ENCODE data around the gene AP2A1.

Gene AP2A1

GRCh38 chr19:49820125-49820524 is 53.3 kb downstream of the AP2A1 start:
- Histone ChIP-seq H3K9ac (ENCODE audit: low read depth, low read length) (no peak overlapping the region), H3K9me3 (ENCODE audit: control insufficient read depth, insufficient read depth, low read length) (no peaks in the 10 kb centered on the region), H3K4me3 (ENCODE audit: low read depth, low read length) (no peak overlapping the region), H3K36me3 (ENCODE audit: control insufficient read depth, insufficient read depth, low read length) (peaks cover 12% of the 10 kb centered on the region), H3K4me1 (ENCODE audit: control insufficient read depth, insufficient read depth, low read length) (no peaks in the 10 kb centered on the region), H3K27me3 (ENCODE audit: control insufficient read depth, insufficient read depth, low read length) (no peaks in the 10 kb centered on the region)

GRCh38 chr19:49823472-49823871 is 56.7 kb downstream of the AP2A1 start:
- no peaks in the 10 kb centered on the region for H3K4me1 ChIP-seq (ENCODE audit: control insufficient read depth, insufficient read depth, low read length)
- no peak overlapping the region for H3K4me3 ChIP-seq (ENCODE audit: low read depth, low read length)
- peaks cover 18% of the 10 kb centered on the region for H3K36me3 ChIP-seq (ENCODE audit: control insufficient read depth, insufficient read depth, low read length)
- H3K9ac ChIP-seq (ENCODE audit: low read depth, low read length) = no peak overlapping the region
- no peaks in the 10 kb centered on the region for H3K27me3 ChIP-seq (ENCODE audit: control insufficient read depth, insufficient read depth, low read length)
- H3K9me3 ChIP-seq (ENCODE audit: control insufficient read depth, insufficient read depth, low read length) = no peaks in the 10 kb centered on the region

- no peaks in the 10 kb centered on the region for H3K27me3 ChIP-seq (ENCODE audit: control insufficient read depth, insufficient read depth, low read length)
- H3K4me3 ChIP-seq (ENCODE audit: low read depth, low read length) = no peak overlapping the region
- peaks cover 22% of the 10 kb centered on the region for H3K36me3 ChIP-seq (ENCODE audit: control insufficient read depth, insufficient read depth, low read length)
- no peak overlapping the region for H3K9ac ChIP-seq (ENCODE audit: low read depth, low read length)
- no peaks in the 10 kb centered on the region for H3K9me3 ChIP-seq (ENCODE audit: control insufficient read depth, insufficient read depth, low read length)
- H3K4me1 ChIP-seq (ENCODE audit: control insufficient read depth, insufficient read depth, low read length) = no peaks in the 10 kb centered on the region
Measured at GRCh38 chr19:49824662-49825061, 57.9 kb downstream of the AP2A1 start.

GRCh38 chr19:49827034-49827433 is 60.2 kb downstream of the AP2A1 start:
- Histone ChIP-seq H3K4me3 (ENCODE audit: low read depth, low read length) (no peak overlapping the region), H3K9ac (ENCODE audit: low read depth, low read length) (no peak overlapping the region), H3K4me1 (ENCODE audit: control insufficient read depth, insufficient read depth, low read length) (no peaks in the 10 kb centered on the region), H3K9me3 (ENCODE audit: control insufficient read depth, insufficient read depth, low read length) (no peaks in the 10 kb centered on the region), H3K36me3 (ENCODE audit: control insufficient read depth, insufficient read depth, low read length) (peaks cover 35% of the 10 kb centered on the region), H3K27me3 (ENCODE audit: control insufficient read depth, insufficient read depth, low read length) (no peaks in the 10 kb centered on the region)

- H3K36me3 ChIP-seq (ENCODE audit: control insufficient read depth, insufficient read depth, low read length) = peaks cover 40% of the 10 kb centered on the region
- no peak overlapping the region for H3K9ac ChIP-seq (ENCODE audit: low read depth, low read length)
- no peaks in the 10 kb centered on the region for H3K9me3 ChIP-seq (ENCODE audit: control insufficient read depth, insufficient read depth, low read length)
- H3K4me3 ChIP-seq (ENCODE audit: low read depth, low read length) = no peak overlapping the region
- no peaks in the 10 kb centered on the region for H3K27me3 ChIP-seq (ENCODE audit: control insufficient read depth, insufficient read depth, low read length)
- no peaks in the 10 kb centered on the region for H3K4me1 ChIP-seq (ENCODE audit: control insufficient read depth, insufficient read depth, low read length)
Measured at GRCh38 chr19:49829200-49829599, 62.4 kb downstream of the AP2A1 start.

GRCh38 chr19:49829721-49830120 is 62.9 kb downstream of the AP2A1 start:
- Histone ChIP-seq H3K4me1 (ENCODE audit: control insufficient read depth, insufficient read depth, low read length) (no peaks in the 10 kb centered on the region), H3K27me3 (ENCODE audit: control insufficient read depth, insufficient read depth, low read length) (no peaks in the 10 kb centered on the region), H3K36me3 (ENCODE audit: control insufficient read depth, insufficient read depth, low read length) (peaks cover 42% of the 10 kb centered on the region), H3K9me3 (ENCODE audit: control insufficient read depth, insufficient read depth, low read length) (no peaks in the 10 kb centered on the region), H3K9ac (ENCODE audit: low read depth, low read length) (no peak overlapping the region), H3K4me3 (ENCODE audit: low read depth, low read length) (no peak overlapping the region)

- no peak overlapping the region for H3K4me3 ChIP-seq (ENCODE audit: low read depth, low read length)
- no peaks in the 10 kb centered on the region for H3K9me3 ChIP-seq (ENCODE audit: control insufficient read depth, insufficient read depth, low read length)
- H3K4me1 ChIP-seq (ENCODE audit: control insufficient read depth, insufficient read depth, low read length) = no peaks in the 10 kb centered on the region
- H3K36me3 ChIP-seq (ENCODE audit: control insufficient read depth, insufficient read depth, low read length) = peaks cover 48% of the 10 kb centered on the region
- H3K27me3 ChIP-seq (ENCODE audit: control insufficient read depth, insufficient read depth, low read length) = no peaks in the 10 kb centered on the region
- H3K9ac ChIP-seq (ENCODE audit: low read depth, low read length) = no peak overlapping the region
Measured at GRCh38 chr19:49830766-49831165, 64.0 kb downstream of the AP2A1 start.

- Histone ChIP-seq H3K4me3 (ENCODE audit: low read depth, low read length) (no peak overlapping the region), H3K9me3 (ENCODE audit: control insufficient read depth, insufficient read depth, low read length) (no peaks in the 10 kb centered on the region), H3K9ac (ENCODE audit: low read depth, low read length) (no peak overlapping the region), H3K27me3 (ENCODE audit: control insufficient read depth, insufficient read depth, low read length) (no peaks in the 10 kb centered on the region), H3K36me3 (ENCODE audit: control insufficient read depth, insufficient read depth, low read length) (peaks cover 51% of the 10 kb centered on the region), H3K4me1 (ENCODE audit: control insufficient read depth, insufficient read depth, low read length) (no peaks in the 10 kb centered on the region)
Measured at GRCh38 chr19:49831592-49831991, 64.8 kb downstream of the AP2A1 start.

- Histone ChIP-seq H3K27me3 (ENCODE audit: control insufficient read depth, insufficient read depth, low read length) (no peaks in the 10 kb centered on the region), H3K4me1 (ENCODE audit: control insufficient read depth, insufficient read depth, low read length) (no peaks in the 10 kb centered on the region), H3K36me3 (ENCODE audit: control insufficient read depth, insufficient read depth, low read length) (peaks cover 58% of the 10 kb centered on the region), H3K9ac (ENCODE audit: low read depth, low read length) (no peak overlapping the region), H3K4me3 (ENCODE audit: low read depth, low read length) (no peak overlapping the region), H3K9me3 (ENCODE audit: control insufficient read depth, insufficient read depth, low read length) (no peaks in the 10 kb centered on the region)
Measured at GRCh38 chr19:49832556-49832955, 65.8 kb downstream of the AP2A1 start.

GRCh38 chr19:49833599-49833998 is 66.8 kb downstream of the AP2A1 start:
- Histone ChIP-seq H3K9ac (ENCODE audit: low read depth, low read length) (no peak overlapping the region), H3K4me3 (ENCODE audit: low read depth, low read length) (no peak overlapping the region), H3K9me3 (ENCODE audit: control insufficient read depth, insufficient read depth, low read length) (no peaks in the 10 kb centered on the region), H3K27me3 (ENCODE audit: control insufficient read depth, insufficient read depth, low read length) (no peaks in the 10 kb centered on the region), H3K4me1 (ENCODE audit: control insufficient read depth, insufficient read depth, low read length) (no peaks in the 10 kb centered on the region), H3K36me3 (ENCODE audit: control insufficient read depth, insufficient read depth, low read length) (peaks cover 64% of the 10 kb centered on the region)

GRCh38 chr19:49835562-49835961 is 68.8 kb downstream of the AP2A1 start:
- peaks cover 60% of the 10 kb centered on the region for H3K36me3 ChIP-seq (ENCODE audit: control insufficient read depth, insufficient read depth, low read length)
- no peak overlapping the region for H3K9ac ChIP-seq (ENCODE audit: low read depth, low read length)
- no peaks in the 10 kb centered on the region for H3K9me3 ChIP-seq (ENCODE audit: control insufficient read depth, insufficient read depth, low read length)
- no peaks in the 10 kb centered on the region for H3K27me3 ChIP-seq (ENCODE audit: control insufficient read depth, insufficient read depth, low read length)
- no peak overlapping the region for H3K4me3 ChIP-seq (ENCODE audit: low read depth, low read length)
- H3K4me1 ChIP-seq (ENCODE audit: control insufficient read depth, insufficient read depth, low read length) = no peaks in the 10 kb centered on the region

- no peaks in the 10 kb centered on the region for H3K4me1 ChIP-seq (ENCODE audit: control insufficient read depth, insufficient read depth, low read length)
- no peaks in the 10 kb centered on the region for H3K27me3 ChIP-seq (ENCODE audit: control insufficient read depth, insufficient read depth, low read length)
- no peak overlapping the region for H3K9ac ChIP-seq (ENCODE audit: low read depth, low read length)
- H3K4me3 ChIP-seq (ENCODE audit: low read depth, low read length) = no peak overlapping the region
- no peaks in the 10 kb centered on the region for H3K9me3 ChIP-seq (ENCODE audit: control insufficient read depth, insufficient read depth, low read length)
- H3K36me3 ChIP-seq (ENCODE audit: control insufficient read depth, insufficient read depth, low read length) = peaks cover 52% of the 10 kb centered on the region
Measured at GRCh38 chr19:49836176-49837008, 69.6 kb downstream of the AP2A1 start.

Measured in iPS-15b (cell line).